Activated CD8-positive, alpha-beta memory T cell treated with anti-CD3 and anti-CD28 coated beads, Interleukin-2, amount 50 U/mL, for 24 hours (primary cell): ENCODE results near the gene PRX.

Experiments used
- DNase-seq: peaks from one replicate; pipeline ENCODE4 v3.0.0-alpha.2; 2020; ENCODE audit errors: extremely low read depth

Gene PRX

GRCh38 chr19:40366697-40367561 lies 46.2 kb downstream of the PRX start:
- DNase-seq = no peak

GRCh38 chr19:40365613-40366401 lies 47.4 kb downstream of the PRX start:
- DNase-seq = no peak

GRCh38 chr19:40365010-40365409 lies 48.2 kb downstream of the PRX start:
- no peak for DNase-seq

GRCh38 chr19:40363069-40363468 lies 50.1 kb downstream of the PRX start:
- DNase-seq = no peak

DNA sequence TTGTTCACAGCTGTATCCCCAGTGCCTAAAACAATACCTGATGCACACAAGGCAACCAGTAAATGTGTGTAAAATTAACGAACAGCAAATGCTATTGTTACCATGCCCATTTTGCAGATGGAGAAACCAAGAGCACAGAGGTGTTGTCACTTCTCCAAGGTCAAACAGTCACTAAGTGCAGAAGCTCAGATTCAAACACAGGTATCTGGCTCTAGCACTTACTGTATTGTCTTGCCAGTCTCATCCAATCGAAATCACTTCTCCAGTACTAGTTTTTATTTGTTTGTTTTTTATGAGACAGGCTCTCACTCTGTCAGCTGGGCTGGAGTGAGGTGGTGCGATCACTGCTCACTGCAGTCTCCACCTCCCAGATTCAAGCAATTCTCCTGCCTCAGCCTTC lies 51.0 kb downstream of the PRX start:
- no peak for DNase-seq

DNA sequence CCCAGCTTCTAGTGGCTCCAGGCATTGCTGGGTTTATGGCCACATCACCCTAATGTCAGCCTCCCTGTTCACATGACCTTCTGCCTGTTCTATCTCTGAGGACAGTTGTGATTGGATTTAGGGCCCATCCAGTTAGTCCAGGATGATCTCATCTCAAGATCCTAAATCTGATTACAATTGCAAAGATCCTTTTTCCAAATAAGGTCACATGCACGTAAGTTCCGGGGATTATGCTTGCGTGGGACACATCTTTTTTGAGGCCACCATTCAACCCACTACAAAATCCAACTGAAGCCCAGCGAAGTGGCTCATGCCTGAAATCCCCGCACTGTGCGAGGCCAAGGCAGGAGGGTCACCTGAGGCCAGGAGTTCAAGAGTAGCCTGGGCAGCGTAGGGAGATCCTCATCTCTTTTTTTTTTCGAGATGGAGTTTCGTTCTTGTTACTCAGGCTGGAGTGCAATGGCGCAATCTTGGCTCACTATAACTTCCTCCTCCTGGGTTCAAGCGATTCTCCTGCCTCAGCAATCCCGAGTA lies 52.4 kb downstream of the PRX start:
- no peak for DNase-seq

- no peak for DNase-seq
Observed at GRCh38 chr19:40360020-40360707, 53.0 kb downstream of the PRX start.

DNA sequence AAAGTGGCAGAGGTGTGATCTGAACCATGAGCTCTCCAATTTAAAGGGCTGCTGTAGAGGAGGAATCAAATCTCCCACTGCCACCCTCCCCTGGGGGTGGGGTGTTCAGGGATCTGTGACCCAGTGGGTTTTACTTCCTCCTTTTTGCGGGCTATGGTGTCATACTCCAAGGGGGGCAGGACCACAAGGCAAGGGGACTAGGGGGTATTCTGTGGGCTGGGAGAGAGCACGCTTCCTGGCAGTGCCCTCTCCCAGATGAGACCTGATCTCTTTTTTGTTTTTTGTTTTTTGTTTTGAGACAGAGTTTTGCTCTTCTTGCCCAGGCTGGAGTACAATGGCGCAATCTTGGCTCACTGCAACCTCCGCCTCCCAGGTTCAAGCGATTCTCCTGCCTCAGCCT lies 54.4 kb downstream of the PRX start:
- no peak for DNase-seq

DNA sequence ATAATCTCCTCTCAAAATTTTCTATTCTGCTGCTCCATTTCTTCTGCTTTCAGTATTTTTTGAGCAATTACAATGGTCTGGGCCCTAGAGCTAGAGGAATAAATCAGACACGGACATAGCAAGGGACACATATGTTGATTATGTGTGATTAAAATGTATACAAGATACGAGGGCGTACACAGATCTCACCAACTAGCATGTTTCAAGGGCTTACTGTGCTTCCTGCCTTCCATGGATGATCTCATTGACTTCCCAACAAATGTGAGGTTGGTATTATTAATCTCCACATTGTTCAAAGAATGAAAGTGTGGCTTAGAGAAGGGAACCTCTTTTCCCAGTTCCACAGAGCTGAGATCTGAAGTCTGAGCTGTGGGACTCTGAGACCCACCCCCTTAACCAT lies 55.5 kb downstream of the PRX start:
- no peak for DNase-seq

GRCh38 chr19:40356681-40357595 lies 56.2 kb downstream of the PRX start:
- DNase-seq = no peak

GRCh38 chr19:40355975-40356680 lies 57.0 kb downstream of the PRX start:
- no peak for DNase-seq

DNA sequence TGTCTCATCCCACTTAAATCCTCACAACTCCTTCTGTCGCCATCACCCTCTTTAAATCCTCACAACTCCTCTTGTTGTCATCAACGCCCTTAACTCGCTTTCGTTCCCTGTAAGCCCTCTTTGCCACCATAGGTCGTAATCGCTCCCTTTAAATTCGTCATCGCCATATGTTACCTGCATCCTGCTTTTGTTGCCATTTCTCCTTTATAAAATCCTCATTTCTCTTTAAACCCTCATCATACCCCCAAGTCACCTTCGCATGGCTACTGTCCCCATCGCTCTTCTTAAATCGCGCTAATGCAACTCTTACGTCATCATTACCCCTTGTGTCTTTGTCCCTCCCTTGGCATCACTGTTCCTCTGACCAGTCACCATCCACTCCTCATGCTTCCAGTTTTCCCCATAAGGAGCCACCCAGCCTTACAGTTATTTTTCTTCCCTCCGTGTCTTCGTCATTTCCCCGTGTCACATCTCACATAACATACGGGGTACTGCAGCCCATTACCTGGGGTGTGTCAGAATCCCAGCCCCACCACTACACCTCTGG lies 64.1 kb downstream of the PRX start:
- DNase-seq = no peak

DNA sequence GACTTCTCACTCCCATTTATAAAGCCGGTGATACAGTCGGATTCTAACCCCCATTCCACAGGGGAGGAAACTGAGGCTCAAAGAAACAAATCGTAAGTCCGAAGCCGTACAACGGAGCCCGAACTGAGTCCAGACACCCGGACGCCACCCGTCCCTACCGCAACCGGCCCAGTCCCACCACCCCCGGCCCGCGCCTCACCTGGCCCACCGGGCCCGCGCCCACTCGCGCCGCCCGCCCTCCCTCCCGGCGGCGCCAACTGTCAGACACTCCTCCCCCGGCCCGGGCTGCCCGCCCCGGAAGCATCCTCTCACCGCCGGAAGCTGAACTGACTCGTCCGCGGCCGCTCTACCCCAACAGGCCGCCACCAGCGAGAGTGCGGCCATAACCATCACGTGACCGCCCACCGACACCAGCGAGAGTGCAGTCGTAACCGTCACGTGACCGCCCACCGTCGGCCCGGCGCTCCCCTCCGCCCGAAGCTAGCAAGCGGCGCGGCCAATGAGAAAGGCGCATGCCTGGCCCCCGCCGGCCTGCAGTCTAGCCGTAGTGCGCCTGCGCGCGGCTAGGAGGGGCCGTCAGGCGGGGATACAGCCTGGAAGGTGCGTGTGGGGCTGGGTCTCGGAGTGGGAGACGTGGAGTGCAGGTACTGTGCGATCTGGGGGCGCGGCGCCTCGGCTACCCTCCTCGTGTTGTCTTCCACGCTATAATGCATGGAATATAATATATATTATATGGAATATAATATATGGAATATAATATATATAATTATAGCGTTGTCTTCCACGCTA lies 64.9 kb downstream of the PRX start, which contains the start of the genes C19orf47 and PLD3:
TSS of gene C19orf47 (minus strand) at position 273 of the 789 bp plus-strand sequence. CDS start 6,540 bp downstream, outside the sequence.
TSS of gene PLD3 (plus strand) at position 571 of the 789 bp plus-strand sequence. CDS start 17,789 bp downstream, outside the sequence.
- DNase-seq = peak; percentile 98

GRCh38 chr19:40344422-40344821 lies 68.8 kb downstream of the PRX start:
- no peak for DNase-seq
